HG02870 (cell line): Measurements from ENCODE around the gene INVS.
"Not testable (repeated sequence)": the region's sequence is repeated elsewhere in the genome, so short reads cannot be mapped to it uniquely, and the experiment has no call there.

ENCODE experiments used
- ATAC-seq: cut with Tn5 transposase; IDR thresholded peaks from one replicate; pipeline ENCODE4 v1.9.1; 2021; ENCODE audit warnings: mild to moderate bottlenecking, moderate library complexity; ENCODE audit not compliant: unreplicated experiment

INVS gene

GRCh38 chr9:100083448-100084127, 15.5 kb upstream of the INVS start:
- peak; percentile 52 for ATAC-seq

GRCh38 chr9:100084128-100084453, 15.0 kb upstream of the INVS start:
- peak; percentile 34 for ATAC-seq

GRCh38 chr9:100084734-100085133, 14.3 kb upstream of the INVS start:
- ATAC-seq, result peak; percentile 83

GRCh38 chr9:100086097-100086635, 12.9 kb upstream of the INVS start:
- no peak for ATAC-seq

GRCh38 chr9:100087218-100087617, 11.8 kb upstream of the INVS start:
- no peak for ATAC-seq

- no peak for ATAC-seq
Observed at GRCh38 chr9:100088202-100088601, 10.8 kb upstream of the INVS start.

- ATAC-seq, result no peak
Observed at GRCh38 chr9:100090880-100091279, 8.2 kb upstream of the INVS start.

GRCh38 chr9:100091650-100092049, 7.4 kb upstream of the INVS start:
- ATAC-seq, result no peak

GRCh38 chr9:100092066-100092465, 7.0 kb upstream of the INVS start:
- no peak for ATAC-seq

- not testable (repeated sequence) for ATAC-seq
Observed at GRCh38 chr9:100094411-100094810, 4.6 kb upstream of the INVS start.

- no peak for ATAC-seq
Observed at GRCh38 chr9:100096378-100096916, 2.6 kb upstream of the INVS start.

GRCh38 chr9:100098046-100098886, 777 bp upstream of the INVS start:
- peak; percentile 1 for ATAC-seq

GRCh38 chr9:100099722-100100042, 639 bp downstream of the INVS start:
- peak; percentile 2 for ATAC-seq

- ATAC-seq, result no peak
Observed at GRCh38 chr9:100100146-100100667, 1.2 kb downstream of the INVS start.

- ATAC-seq, result no peak
Observed at GRCh38 chr9:100101608-100102007, 2.6 kb downstream of the INVS start.

GRCh38 chr9:100104314-100104713, 5.3 kb downstream of the INVS start:
- ATAC-seq, result no peak

GRCh38 chr9:100105861-100106260, 6.8 kb downstream of the INVS start:
- ATAC-seq, result no peak

GRCh38 chr9:100106616-100107015, 7.6 kb downstream of the INVS start:
- no peak for ATAC-seq

GRCh38 chr9:100108559-100108958, 9.5 kb downstream of the INVS start:
- no peak for ATAC-seq

- no peak for ATAC-seq
Observed at GRCh38 chr9:100111235-100111634, 12.2 kb downstream of the INVS start.

- ATAC-seq, result no peak
Observed at GRCh38 chr9:100112677-100113336, 13.8 kb downstream of the INVS start.
